ENCODE data around the gene FAM241A. TPM values are rescaled to one million over a fixed set of nuclear protein-coding genes. Genes with fewer than 3 reads are reported as not detected.

Gene FAM241A
- 8.2 and 10.9 TPM in 2 replicates for total RNA-seq (2022)
- percentile 90 among the genes with signal in this experiment for Bru-seq, nascent RNA
- BruChase-seq, experiment 1, labeled RNA remaining after a 6-hour chase, result percentile 81 among the genes with signal in this experiment
- percentile 80 among the genes with signal in this experiment for BruChase-seq, experiment 2, labeled RNA remaining after a 2-hour chase
- long read RNA-seq, full-length matches to known transcripts, result 212 of 266 reads
- long read RNA-seq, partial matches to known transcripts, result 6 of 266 reads
- long read RNA-seq, other reads (novel, unspliced or antisense), result 48 of 266 reads

DNA sequence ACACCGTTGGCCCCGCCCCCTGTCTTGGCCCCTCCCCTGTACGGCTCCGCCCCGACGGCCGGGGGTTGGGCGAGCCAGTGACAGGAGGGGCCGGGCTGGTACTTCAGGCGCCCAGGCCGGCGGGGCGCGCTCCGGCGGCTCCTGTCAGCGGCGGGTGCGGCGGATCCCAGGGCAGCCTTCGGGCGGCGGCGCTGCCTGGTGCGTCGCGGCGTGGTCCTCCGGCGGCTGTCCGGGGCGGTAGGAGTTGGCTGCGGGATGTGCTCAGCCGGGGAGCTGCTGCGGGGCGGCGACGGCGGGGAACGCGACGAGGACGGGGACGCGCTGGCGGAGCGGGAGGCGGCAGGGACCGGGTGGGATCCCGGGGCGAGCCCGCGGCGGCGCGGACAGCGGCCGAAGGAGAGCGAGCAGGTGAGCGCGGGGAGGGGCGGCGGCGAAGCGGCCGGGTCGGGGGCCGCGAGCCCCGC, at the start of gene FAM241A:
TSS of gene FAM241A (plus strand) at position 129 of the 464 bp plus-strand sequence. CDS start at position 256, 127 bp downstream.
- intact Hi-C loops (cut with micrococcal nuclease), result loop anchor here (1.0 to 5.0 kb wide), 3 partner anchors 33 to 86 kb away; partner anchors contain the start of gene AP1AR
- CTCF ChIA-PET, result interaction anchor here (0.7 kb wide), 1 partner anchor 64 kb away, joined by 5 read pairs; no protein-coding TSS in a partner anchor
- H3K9me3 Mint-ChIP-seq (ENCODE audit: unreplicated experiment), result no peaks in the 10 kb centered on the region
- no TSS peak for BruUV-seq (replicated peaks)
- TF ChIP-seq, protein P1, sequence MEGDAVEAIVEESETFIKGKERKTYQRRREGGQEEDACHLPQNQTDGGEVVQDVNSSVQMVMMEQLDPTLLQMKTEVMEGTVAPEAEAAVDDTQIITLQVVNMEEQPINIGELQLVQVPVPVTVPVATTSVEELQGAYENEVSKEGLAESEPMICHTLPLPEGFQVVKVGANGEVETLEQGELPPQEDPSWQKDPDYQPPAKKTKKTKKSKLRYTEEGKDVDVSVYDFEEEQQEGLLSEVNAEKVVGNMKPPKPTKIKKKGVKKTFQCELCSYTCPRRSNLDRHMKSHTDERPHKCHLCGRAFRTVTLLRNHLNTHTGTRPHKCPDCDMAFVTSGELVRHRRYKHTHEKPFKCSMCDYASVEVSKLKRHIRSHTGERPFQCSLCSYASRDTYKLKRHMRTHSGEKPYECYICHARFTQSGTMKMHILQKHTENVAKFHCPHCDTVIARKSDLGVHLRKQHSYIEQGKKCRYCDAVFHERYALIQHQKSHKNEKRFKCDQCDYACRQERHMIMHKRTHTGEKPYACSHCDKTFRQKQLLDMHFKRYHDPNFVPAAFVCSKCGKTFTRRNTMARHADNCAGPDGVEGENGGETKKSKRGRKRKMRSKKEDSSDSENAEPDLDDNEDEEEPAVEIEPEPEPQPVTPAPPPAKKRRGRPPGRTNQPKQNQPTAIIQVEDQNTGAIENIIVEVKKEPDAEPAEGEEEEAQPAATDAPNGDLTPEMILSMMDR (IDR thresholded peaks at IDR 0.05; ENCODE audit: unreplicated experiment), result no peak
- H3K27me3 Mint-ChIP-seq (ENCODE audit: insufficient read depth, unreplicated experiment), result no peaks in the 10 kb centered on the region
- peak within 1 kb of the TSS; percentile 63 for H3K27ac Mint-ChIP-seq (ENCODE audit: low read depth, unreplicated experiment)
- H3K36me3 Mint-ChIP-seq (ENCODE audit: insufficient read depth, unreplicated experiment), result no peaks in the 10 kb centered on the region
- DNase-seq (ENCODE audit: unreplicated experiment), result peak; percentile 83
- POLR2A ChIA-PET, result interaction anchor here (0.8 to 5.4 kb wide), 10 partner anchors 14 to 134 kb away, joined by 3 to 63 read pairs (median 8); partner anchors contain the start of gene AP1AR
- H3K4me3 Mint-ChIP-seq (ENCODE audit: unreplicated experiment), result peak within 1 kb of the TSS; percentile 79
- peaks cover 16% of the 10 kb centered on the region for H3K4me1 Mint-ChIP-seq (ENCODE audit: insufficient read depth, unreplicated experiment)

DNA sequence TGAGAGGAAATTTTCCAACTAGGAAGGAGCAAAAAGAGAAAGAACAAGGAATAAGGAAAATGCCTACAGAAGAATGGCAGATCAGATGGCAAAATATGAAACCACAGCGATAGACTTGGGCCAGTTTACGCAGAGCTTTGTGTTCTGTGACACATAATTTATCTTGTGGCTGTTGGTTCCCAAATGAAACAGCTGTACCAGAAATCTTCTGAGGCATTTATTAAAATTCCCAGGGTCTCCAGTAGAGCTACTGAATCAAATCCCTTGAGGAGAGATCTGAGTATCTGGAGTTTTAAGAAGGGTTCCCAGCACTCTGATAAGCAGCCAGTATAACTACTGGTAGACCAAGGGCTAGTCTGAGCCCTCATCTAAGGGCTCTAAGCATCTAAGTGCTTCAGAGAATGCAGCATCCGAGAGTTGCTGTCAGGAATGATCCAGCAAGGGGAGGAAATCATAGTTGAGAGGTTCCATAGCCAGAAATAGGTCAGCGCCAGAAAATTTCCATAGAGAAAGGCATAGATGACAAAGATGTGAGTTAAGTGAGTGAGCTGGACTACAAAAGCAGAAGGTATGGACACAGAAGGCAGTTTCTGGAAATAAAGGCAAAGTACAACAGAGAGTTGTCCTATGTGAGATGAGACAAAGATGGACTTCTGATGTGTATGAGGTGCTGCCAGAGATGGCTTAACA, 46.3 kb upstream of the FAM241A start:
- Mint-ChIP-seq H3K4me3 (ENCODE audit: unreplicated experiment) (no peak overlapping the region), H3K9me3 (ENCODE audit: unreplicated experiment) (no peaks in the 10 kb centered on the region), H3K4me1 (ENCODE audit: insufficient read depth, unreplicated experiment) (peaks cover 7% of the 10 kb centered on the region), H3K36me3 (ENCODE audit: insufficient read depth, unreplicated experiment) (no peaks in the 10 kb centered on the region), H3K27ac (ENCODE audit: low read depth, unreplicated experiment) (peak overlapping the region; percentile 47), H3K27me3 (ENCODE audit: insufficient read depth, unreplicated experiment) (no peaks in the 10 kb centered on the region)
- DNase-seq (ENCODE audit: unreplicated experiment), result no peak
- TF ChIP-seq, protein P1 (IDR thresholded peaks at IDR 0.05; ENCODE audit: unreplicated experiment), result no peak
- intact Hi-C loops (cut with micrococcal nuclease), result loop anchor here (1.0 to 2.0 kb wide), 7 partner anchors 48 to 505 kb away; no protein-coding TSS in a partner anchor
- BruUV-seq (replicated peaks), result no TSS peak
- ChIA-PET CTCF (interaction anchor here (0.6 to 11.6 kb wide), 33 partner anchors 11 to 563 kb away, joined by 3 to 206 read pairs (median 6); no protein-coding TSS in a partner anchor), POLR2A (interaction anchor here (0.8 to 3.8 kb wide), 8 partner anchors 10 to 508 kb away, joined by 3 to 22 read pairs (median 4); partner anchors contain the start of gene AP1AR)

DNA sequence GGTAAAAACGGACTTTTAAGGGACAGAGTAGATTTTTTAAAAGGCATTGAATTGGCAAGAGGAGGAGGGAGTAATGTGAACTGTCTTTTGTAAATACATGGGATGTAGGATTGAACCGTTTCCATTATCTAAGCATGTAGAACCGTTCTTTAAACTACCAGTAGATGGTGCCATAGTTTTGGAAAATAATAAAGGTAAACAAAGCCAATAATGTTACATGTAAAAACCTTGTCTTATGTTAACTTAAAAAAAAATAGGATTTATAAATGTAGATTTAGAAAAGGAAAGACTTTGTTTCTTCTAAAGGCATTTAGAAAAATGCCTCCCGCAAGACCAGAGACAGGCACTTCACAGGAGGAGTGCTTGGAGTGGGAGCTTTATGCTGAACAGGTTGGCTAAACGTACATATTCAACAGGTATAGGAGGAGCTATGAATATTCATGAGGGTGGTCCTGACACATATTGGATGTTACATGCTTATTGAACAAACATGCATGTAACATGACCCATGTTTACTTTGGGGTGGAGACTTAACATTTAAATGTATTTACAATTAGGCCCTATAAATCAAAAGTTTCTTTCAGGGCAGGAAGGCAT, 45.5 kb upstream of the FAM241A start:
- TF ChIP-seq, protein P1 (IDR thresholded peaks at IDR 0.05; ENCODE audit: unreplicated experiment), result peak; percentile 64
- CTCF ChIA-PET, result interaction anchor here (0.5 to 11.6 kb wide), 43 partner anchors 10 to 663 kb away, joined by 3 to 206 read pairs (median 6); no protein-coding TSS in a partner anchor
- Mint-ChIP-seq H3K27ac (ENCODE audit: low read depth, unreplicated experiment) (peak overlapping the region; percentile 47), H3K9me3 (ENCODE audit: unreplicated experiment) (no peaks in the 10 kb centered on the region), H3K27me3 (ENCODE audit: insufficient read depth, unreplicated experiment) (no peaks in the 10 kb centered on the region), H3K36me3 (ENCODE audit: insufficient read depth, unreplicated experiment) (no peaks in the 10 kb centered on the region), H3K4me3 (ENCODE audit: unreplicated experiment) (no peak overlapping the region), H3K4me1 (ENCODE audit: insufficient read depth, unreplicated experiment) (peaks cover 7% of the 10 kb centered on the region)
- BruUV-seq (replicated peaks), result no TSS peak
- DNase-seq (ENCODE audit: unreplicated experiment), result peak; percentile 66
- intact Hi-C loops (cut with micrococcal nuclease), result loop anchor here (1.0 to 2.0 kb wide), 7 partner anchors 47 to 505 kb away; no protein-coding TSS in a partner anchor
- POLR2A ChIA-PET, result interaction anchor here (0.6 to 3.8 kb wide), 12 partner anchors 9 to 507 kb away, joined by 3 to 22 read pairs (median 4); partner anchors contain the start of gene AP1AR
